Esophagus squamous epithelium (tissue), 5 donors: Measurements from ENCODE around the gene FITM1. TPM values are rescaled to one million over a fixed set of nuclear protein-coding genes. Genes with fewer than 3 reads are reported as not detected.
A peak's percentile ranks its signal among the peaks of the same experiment; 100 is the strongest.

Experiments
- DNase-seq: peaks from one replicate; lab custom pipeline; 2025; lab: John Stamatoyannopoulos, UW
- H3K27ac ChIP-seq, 4 donors: fragments of 200-600 bp; sonication (generic); one replicate each; pipeline ENCODE4 v1.5.1; 2016 to 2019; ENCODE audit warnings: mild to moderate bottlenecking in 1 of 4
- H3K27me3 ChIP-seq, 4 donors: fragments of 200-600 bp; sonication (generic); 1 replicate in 3 of 4; 2 replicates in 1 of 4; pipeline versions ENCODE4 v1.5.1 to v1.6.0; 2017 to 2021; ENCODE audit warnings: antibody characterized with exemption in 1 of 4
- H3K36me3 ChIP-seq, 3 donors: fragments of 200-600 bp; sonication (generic); one replicate each; pipeline ENCODE4 v1.5.1; 2016 to 2019
- H3K4me1 ChIP-seq, 3 donors: fragments of 200-600 bp; sonication (generic); one replicate each; pipeline ENCODE4 v1.5.1; 2017 to 2019
- H3K4me3 ChIP-seq, 4 donors: fragments of 200-600 bp; sonication (generic); 1 replicate in 3 of 4; 2 replicates in 1 of 4; pipeline ENCODE4 v1.5.1; 2016 to 2019; ENCODE audit warnings: mild to moderate bottlenecking in 2 of 4, moderate library complexity in 1 of 4
- H3K9me3 ChIP-seq, 3 donors: fragments of 200-600 bp; sonication (generic); one replicate each; pipeline ENCODE4 v1.5.1; 2016 to 2019
- POLR2A ChIP-seq, 4 donors: fragments of 450-650 bp; IDR thresholded peaks; one replicate each; pipeline ENCODE4 v1.6.1; 2017; ENCODE audit warnings: antibody characterized with exemption in 4 of 4, mild to moderate bottlenecking in 4 of 4, moderate library complexity in 3 of 4
- WGBS, 2 donors: methylation state at CpG; one replicate each; pipeline ENCODE4 v1.1.5; 2018; 5-methylcytosine and 5-hydroxymethylcytosine counted together
- intact Hi-C: fragments of 100-400 bp; cut with DNase I; formaldehyde crosslinking; loops from one replicate; pipeline ENCODE4 v1.15.0; 2022
- total RNA-seq, 4 donors: library from RNA; depleted of rRNA; stranded (reverse); fragments of >200 nt; gene quantifications; one replicate each; pipeline ENCODE4 v1.1.0, GENCODE V29; 2016
- TF ChIP-seq, protein P1 (sequence below), 6 experiments: fragments of 450-650 bp in 4 of 6; fragments of 200-600 bp in 2 of 6; sonication (generic) in 2 of 6; IDR thresholded peaks; one replicate each; pipeline ENCODE4 v1.5.1; 2016 to 2019; ENCODE audit warnings: antibody characterized with exemption in 6 of 6, mild to moderate bottlenecking in 4 of 6, moderate library complexity in 4 of 6
- donor health status: DM: yes; HTN: yes; CAD: no.

The FITM1 gene
- total RNA-seq, 4 donors from 2014 or later = 0.42 to 3.7 (median 0.95) TPM; not detected in 1

DNA sequence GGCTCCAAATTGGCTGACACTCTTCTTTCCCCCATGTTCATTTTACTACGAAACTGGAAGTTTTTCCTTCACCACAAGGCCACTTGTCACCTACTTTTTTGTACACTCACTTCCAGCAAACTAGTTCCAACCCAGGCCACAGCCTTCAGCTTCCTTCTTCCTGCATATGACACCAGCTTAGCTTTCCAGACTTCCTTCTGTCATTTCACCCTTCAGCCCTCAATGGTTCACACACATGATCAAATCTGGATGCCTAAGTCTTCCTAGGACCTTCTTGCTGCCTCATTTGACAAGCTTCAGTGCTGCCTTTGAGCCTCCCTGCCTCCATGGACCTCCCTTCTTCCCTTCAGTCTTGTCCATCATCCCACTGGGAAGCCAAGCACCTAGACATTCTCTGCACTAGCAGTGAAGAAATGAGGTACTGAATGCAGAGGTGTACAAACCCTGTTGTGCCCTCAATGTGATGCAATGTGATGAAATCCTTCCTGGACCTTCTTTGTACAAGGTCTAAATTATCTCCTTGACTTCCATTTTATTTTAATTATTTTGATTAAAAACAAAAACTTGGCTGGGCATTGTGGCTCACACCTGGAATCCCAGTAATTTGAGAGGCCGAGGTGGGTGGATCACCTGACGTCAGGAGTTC is 37.1 kb downstream of the FITM1 start:
- WGBS, 2 donors = 80 to 94% methylated on average over 3 of the region's 3 CpGs
- peaks cover 7 to 52% (median 23%) of the 10 kb centered on the region in 3 donors for H3K4me1 ChIP-seq
- H3K27me3 ChIP-seq = no peaks in the 10 kb centered on the region
- no peak overlapping the region for H3K27ac ChIP-seq
- intact Hi-C loops = no loop called here
- no peak for TF ChIP-seq POLR2A (IDR thresholded peaks at IDR 0.05)
- H3K9me3 ChIP-seq = no peaks in the 10 kb centered on the region
- no peak overlapping the region for H3K4me3 ChIP-seq
- no peak for DNase-seq
- H3K36me3 ChIP-seq = peaks cover 26 to 82% (median 33%) of the 10 kb centered on the region in 3 donors

DNA sequence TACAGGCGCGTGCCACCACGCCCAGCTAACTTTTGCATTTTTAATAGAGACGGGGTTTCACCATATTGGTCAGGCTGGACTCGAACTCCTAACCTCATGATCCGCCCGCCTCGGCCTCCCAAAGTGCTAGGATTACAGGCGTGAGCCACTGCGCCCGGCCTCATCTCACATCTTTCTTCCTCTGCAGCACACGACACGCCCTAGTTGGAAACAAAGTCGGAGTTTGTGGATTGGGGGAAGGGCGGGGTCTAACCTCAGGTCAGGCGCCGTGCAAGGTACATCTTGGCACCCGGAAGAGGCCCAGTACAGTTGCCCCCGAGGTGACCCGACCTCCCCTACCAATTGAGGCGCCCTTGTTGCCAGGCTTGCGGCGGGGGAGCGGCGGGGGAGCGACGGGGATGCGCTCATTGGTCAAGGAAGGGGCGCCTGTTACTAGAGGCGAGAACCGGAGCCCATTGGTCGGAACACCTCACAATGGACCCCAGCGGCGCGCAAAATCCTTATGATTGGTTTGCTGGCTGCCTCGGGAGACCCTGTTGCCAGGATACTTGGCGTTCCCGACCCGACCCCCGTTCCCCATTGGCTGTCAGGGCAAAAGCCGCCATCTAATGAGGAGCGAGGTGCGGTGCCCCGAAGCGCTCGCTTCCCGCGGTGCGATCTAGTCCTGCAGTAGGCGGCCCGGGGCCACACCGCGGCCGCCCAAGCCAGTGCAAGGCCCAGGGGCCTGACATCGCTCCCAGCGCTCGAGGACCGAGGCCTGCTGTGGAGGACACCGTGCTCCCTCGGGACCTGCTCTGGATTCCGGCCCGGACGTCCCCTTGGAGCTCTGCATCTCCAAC is 41.2 kb downstream of the FITM1 start, which contains the start of gene REC8:
Gene REC8, plus strand, starts transcription at position 659 of the 839 bp plus-strand sequence. CDS start 473 bp downstream, outside the sequence.
- peak within 1 kb of the TSS in 3 of 4 donors; percentile 27 to 42 (median 34) for H3K4me3 ChIP-seq
- H3K27me3 ChIP-seq = no peaks in the 10 kb centered on the region
- peaks cover 0 to 24% (median 5%) of the 10 kb centered on the region in 3 donors for H3K4me1 ChIP-seq
- DNase-seq = no peak
- TF ChIP-seq, protein P1, sequence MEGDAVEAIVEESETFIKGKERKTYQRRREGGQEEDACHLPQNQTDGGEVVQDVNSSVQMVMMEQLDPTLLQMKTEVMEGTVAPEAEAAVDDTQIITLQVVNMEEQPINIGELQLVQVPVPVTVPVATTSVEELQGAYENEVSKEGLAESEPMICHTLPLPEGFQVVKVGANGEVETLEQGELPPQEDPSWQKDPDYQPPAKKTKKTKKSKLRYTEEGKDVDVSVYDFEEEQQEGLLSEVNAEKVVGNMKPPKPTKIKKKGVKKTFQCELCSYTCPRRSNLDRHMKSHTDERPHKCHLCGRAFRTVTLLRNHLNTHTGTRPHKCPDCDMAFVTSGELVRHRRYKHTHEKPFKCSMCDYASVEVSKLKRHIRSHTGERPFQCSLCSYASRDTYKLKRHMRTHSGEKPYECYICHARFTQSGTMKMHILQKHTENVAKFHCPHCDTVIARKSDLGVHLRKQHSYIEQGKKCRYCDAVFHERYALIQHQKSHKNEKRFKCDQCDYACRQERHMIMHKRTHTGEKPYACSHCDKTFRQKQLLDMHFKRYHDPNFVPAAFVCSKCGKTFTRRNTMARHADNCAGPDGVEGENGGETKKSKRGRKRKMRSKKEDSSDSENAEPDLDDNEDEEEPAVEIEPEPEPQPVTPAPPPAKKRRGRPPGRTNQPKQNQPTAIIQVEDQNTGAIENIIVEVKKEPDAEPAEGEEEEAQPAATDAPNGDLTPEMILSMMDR (IDR thresholded peaks at IDR 0.05) = no peak
- TF ChIP-seq POLR2A (IDR thresholded peaks at IDR 0.05) = no peak
- peak within 1 kb of the TSS in 3 of 4 donors; percentile 30 to 69 (median 50) for H3K27ac ChIP-seq
- WGBS, 2 donors = 37 to 73% methylated on average over 4 to 20 of the region's 63 CpGs
- H3K36me3 ChIP-seq = peaks cover 0 to 56% (median 5%) of the 10 kb centered on the region in 3 donors
- intact Hi-C loops = no loop called here
- H3K9me3 ChIP-seq = no peaks in the 10 kb centered on the region

DNA sequence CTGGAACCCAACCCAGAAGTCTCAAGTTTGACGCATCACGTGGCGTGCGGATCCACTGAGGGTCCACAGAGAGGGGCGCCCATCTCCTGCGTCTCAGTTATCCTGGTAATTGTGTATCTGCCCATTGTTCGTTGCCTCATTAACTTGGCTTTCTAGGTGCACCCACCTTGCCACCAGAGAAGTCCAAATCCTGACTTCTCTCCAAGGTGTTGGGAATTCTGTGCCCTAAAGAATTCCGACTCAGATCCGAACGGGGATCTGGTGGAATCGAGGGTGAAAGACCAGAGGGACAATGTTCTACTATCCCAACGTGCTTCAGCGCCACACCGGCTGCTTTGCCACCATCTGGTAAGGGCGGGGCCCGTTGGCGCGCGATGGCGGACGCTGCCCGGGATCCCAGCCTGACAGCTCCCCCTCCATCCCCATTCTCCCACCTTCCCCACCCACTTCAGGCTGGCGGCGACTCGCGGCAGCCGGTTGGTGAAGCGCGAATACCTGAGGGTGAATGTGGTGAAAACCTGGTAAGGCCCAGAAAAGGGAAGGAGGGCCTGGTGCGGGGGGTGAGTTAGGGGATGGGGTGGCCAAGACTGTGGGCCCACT is 41.9 kb downstream of the FITM1 start:
- Histone ChIP-seq H3K4me3 (peak overlapping the region in 3 of 4 donors; percentile 27 to 42 (median 34)), H3K4me1 (peaks cover 0 to 24% (median 5%) of the 10 kb centered on the region in 3 donors), H3K36me3 (peaks cover 0 to 56% (median 6%) of the 10 kb centered on the region in 3 donors), H3K27me3 (no peaks in the 10 kb centered on the region), H3K27ac (peak overlapping the region in 2 of 4 donors; percentile 50 to 69), H3K9me3 (no peaks in the 10 kb centered on the region)
- intact Hi-C loops = no loop called here
- WGBS, 2 donors = 51 to 94% methylated on average over 7 to 9 of the region's 30 CpGs
- DNase-seq = no peak
- no peak for TF ChIP-seq POLR2A (IDR thresholded peaks at IDR 0.05)
- TF ChIP-seq, protein P1 (IDR thresholded peaks at IDR 0.05) = no peak

DNA sequence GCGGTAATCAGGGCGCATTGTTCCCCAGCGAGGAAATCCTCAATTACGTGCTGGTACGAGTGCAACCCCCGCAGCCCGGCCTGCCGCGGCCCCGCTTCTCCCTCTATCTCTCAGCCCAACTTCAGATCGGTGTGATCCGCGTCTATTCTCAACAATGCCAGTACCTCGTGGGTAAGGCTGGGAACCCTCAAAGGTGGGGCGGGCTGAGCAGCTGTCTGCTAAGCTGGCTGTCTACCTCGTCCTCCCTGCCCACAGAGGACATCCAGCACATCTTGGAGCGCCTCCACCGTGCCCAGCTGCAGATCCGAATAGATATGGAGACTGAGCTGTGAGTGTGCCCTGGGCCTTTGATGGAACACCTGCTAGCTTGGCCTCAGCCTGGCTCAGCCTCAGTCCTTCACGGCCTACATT is 42.4 kb downstream of the FITM1 start:
- WGBS, 2 donors = 64 to 79% methylated on average over 6 to 9 of the region's 20 CpGs
- H3K27ac ChIP-seq = peak overlapping the region in 1 of 4 donors; percentile 69
- no peaks in the 10 kb centered on the region for H3K9me3 ChIP-seq
- DNase-seq = no peak
- peaks cover 0 to 56% (median 6%) of the 10 kb centered on the region in 3 donors for H3K36me3 ChIP-seq
- H3K4me3 ChIP-seq = peak overlapping the region in 1 of 4 donors; percentile 34
- H3K4me1 ChIP-seq = peaks cover 0 to 24% (median 5%) of the 10 kb centered on the region in 3 donors
- intact Hi-C loops = no loop called here
- H3K27me3 ChIP-seq = no peaks in the 10 kb centered on the region
- TF ChIP-seq POLR2A (IDR thresholded peaks at IDR 0.05) = no peak
- TF ChIP-seq, protein P1 (IDR thresholded peaks at IDR 0.05) = no peak

DNA sequence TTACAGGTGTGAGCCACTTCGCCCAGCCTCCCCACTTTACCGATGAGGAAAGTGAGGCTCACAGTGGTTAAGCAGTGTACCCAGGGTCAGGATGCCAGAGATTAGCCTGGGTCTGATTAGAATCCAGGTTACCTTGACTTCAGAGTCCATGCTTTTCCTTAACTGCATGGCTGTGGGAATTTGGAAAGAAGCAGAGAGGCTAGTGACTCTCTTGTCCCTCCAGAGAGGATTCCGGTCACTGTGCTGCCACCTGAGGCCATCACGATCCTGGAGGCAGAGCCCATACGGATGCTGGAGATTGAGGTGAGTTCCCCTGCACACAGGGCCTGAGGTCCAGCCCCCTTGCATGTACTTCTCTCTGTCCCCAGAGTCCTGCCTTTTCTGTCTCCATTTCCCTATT is 46.1 kb downstream of the FITM1 start:
- WGBS, 2 donors = 91 to 100% methylated on average over 1 to 5 of the region's 5 CpGs
- Histone ChIP-seq H3K4me1 (peaks cover 0 to 23% (median 12%) of the 10 kb centered on the region in 3 donors), H3K27ac (no peak overlapping the region), H3K9me3 (no peaks in the 10 kb centered on the region), H3K4me3 (no peak overlapping the region), H3K27me3 (no peaks in the 10 kb centered on the region), H3K36me3 (peaks cover 11 to 65% (median 35%) of the 10 kb centered on the region in 3 donors)
- intact Hi-C loops = no loop called here
- DNase-seq = no peak
- TF ChIP-seq, protein P1 (IDR thresholded peaks at IDR 0.05) = no peak
- no peak for TF ChIP-seq POLR2A (IDR thresholded peaks at IDR 0.05)
